Psoas muscle (tissue), 8 donors: ENCODE results near the gene BIRC7. TPM values are rescaled to one million over a fixed set of nuclear protein-coding genes. Genes with fewer than 3 reads are reported as not detected.

Experiments
- ATAC-seq, 4 donors: fragments of 200-7000 bp; cut with Tn5 transposase; one replicate each; pipeline ENCODE4 v1.9.1; 2020; ENCODE audit warnings: moderate library complexity in 3 of 4, mild to moderate bottlenecking in 2 of 4
- DNase-seq, 2 donors: peaks; one replicate each; pipeline ENCODE4 v3.0.0-alpha.2; 2020
- H3K27ac ChIP-seq: fragments of 200-600 bp; one replicate; pipeline ENCODE4 v1.8.0; 2022
- H3K27me3 ChIP-seq, 3 donors: fragments of 200-600 bp in 1 of 3; one replicate each; pipeline versions ENCODE4 v1.6.1 to v1.8.0; 2013 to 2022; ENCODE audit warnings: low read length in 2 of 3, mild to moderate bottlenecking in 2 of 3, moderate library complexity in 1 of 3; ENCODE audit not compliant: insufficient read depth in 3 of 3
- H3K36me3 ChIP-seq, 2 donors: fragments of 200-600 bp in 1 of 2; one replicate each; pipeline versions ENCODE4 v1.6.1 to v1.8.0; 2013 to 2022; ENCODE audit warnings: low read depth in 1 of 2, mild to moderate bottlenecking in 1 of 2, moderate library complexity in 1 of 2; ENCODE audit not compliant: insufficient read depth in 1 of 2
- H3K4me1 ChIP-seq: fragments of 200-600 bp; one replicate; pipeline ENCODE4 v1.8.0; 2022
- H3K4me3 ChIP-seq: fragments of 200-600 bp; one replicate; pipeline ENCODE4 v1.8.0; 2022; ENCODE audit warnings: mild to moderate bottlenecking
- H3K9me3 ChIP-seq: fragments of 200-600 bp; one replicate; pipeline ENCODE4 v1.8.0; 2022
- CTCF ChIP-seq: fragments of 200-600 bp; IDR thresholded peaks from one replicate; pipeline ENCODE4 v1.8.0; 2022; ENCODE audit warnings: antibody characterized with exemption
- WGBS, 3 donors: extraction: QIAGEN DNeasy Blood & Tissue Kit; methylation state at CpG; one replicate each; pipeline versions ENCODE4 v1.1.6 to v1.1.7; 2013; 5-methylcytosine and 5-hydroxymethylcytosine counted together
- intact Hi-C, 2 donors: fragments of 100-400 bp; cut with DNase I; formaldehyde crosslinking; loops; one replicate each; pipeline versions ENCODE4 v1.11.0 to v1.14.2; 2022
- polyA plus RNA-seq, 3 donors: library from polyadenylated mRNA; stranded (reverse); fragments of 200-250 nt; gene quantifications; one replicate each; pipeline ENCODE4 v1.2.3, GENCODE V29; 2013
- total RNA-seq, 4 donors: library from RNA; stranded (reverse); fragmentation: NEBNext Ultra II Directional in 2 of 4; extraction: Animal tissue kit (Norgen Biotek cat#: 25700) in 2 of 4; gene quantifications; one replicate each; pipeline versions ENCODE4 v1.2.1 to v1.2.4, GENCODE V29; 2021 to 2023
- donor health status: healthy with polysubstance abuse.
- donor health status: DM: no; HTN: no; CAD: no; lungs with moderate emphysema.
- donor health status: Bipolar disorder and iron deficiency.
- donor health status: healthy.
- donor health status: DM: yes; HTN: yes; CAD: no.
- donor health status: DM: no; HTN: no; CAD: no.
- donor health status: DM: no; HTN: no; CAD: no.
- donor health status: DM: yes; HTN: yes; CAD: no.

BIRC7 gene
- total and polyA plus RNA-seq, 7 donors = 0.04 TPM; not detected in 6

DNA sequence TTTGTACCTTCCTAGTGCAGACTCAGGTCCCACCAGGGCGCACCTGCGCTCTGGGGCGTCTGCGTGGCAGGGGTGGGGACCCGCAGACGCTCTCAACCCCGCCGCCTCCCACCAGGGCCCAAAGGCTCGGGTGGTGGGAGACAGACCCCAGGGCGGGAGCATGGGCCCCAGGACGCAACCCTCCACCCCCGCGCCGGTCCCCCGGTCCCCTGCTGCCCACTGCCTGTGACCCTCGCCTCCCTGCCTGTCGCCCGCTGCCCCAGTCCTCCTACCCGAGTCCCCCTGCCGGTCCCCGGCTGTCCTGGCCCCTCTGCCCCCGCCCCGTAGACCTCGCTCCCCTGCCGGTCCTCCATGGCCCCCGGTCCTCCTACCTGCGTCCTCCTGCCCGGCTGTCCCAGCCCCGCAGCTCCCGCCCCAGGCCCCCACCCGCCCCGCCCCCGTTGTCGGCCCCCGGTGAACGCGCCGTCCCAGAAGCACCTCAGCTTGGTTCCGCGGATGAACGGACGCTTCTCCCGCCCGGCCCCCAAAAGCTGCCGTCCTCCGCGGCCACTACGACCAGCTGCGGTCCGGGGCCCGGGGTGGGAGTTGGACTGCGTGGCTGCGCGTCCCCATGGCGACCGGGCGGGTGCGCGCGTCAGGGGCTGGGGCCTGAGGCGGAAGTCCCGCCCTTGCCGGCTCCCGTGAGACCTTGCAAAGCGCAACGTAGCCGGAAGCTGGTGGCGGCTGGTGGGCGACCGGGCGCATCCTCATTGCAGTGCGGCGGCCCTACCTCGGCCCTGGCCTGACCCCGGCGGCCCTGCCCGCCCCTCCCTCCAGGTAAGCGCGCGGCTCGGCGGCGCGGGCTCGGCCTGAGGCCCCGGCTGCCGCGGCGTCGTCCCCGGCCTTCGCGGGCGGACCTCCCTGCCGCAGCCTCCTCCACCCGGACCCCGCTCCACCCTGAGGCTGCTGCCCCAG is 36.7 kb downstream of the BIRC7 start, which contains the start of gene ARFGAP1:
TSS of gene ARFGAP1 (plus strand) at position 709 of the 954 bp plus-strand sequence. CDS start 2,768 bp downstream, outside the sequence.
- WGBS, 3 donors = 1 to 4% (median 2%) methylated on average over 53 to 97 of the region's 97 CpGs
- intact Hi-C loops = loop anchor here in 1 of 2 donors (5.0 kb wide), 1 partner anchor 60 kb away; no protein-coding TSS in a partner anchor

GRCh38 chr20:63273059-63273579 is 37.4 kb downstream of the BIRC7 start:
- intact Hi-C loops = loop anchor here in 1 of 2 donors (5.0 kb wide), 1 partner anchor 61 kb away; no protein-coding TSS in a partner anchor
- Histone ChIP-seq H3K27ac (peak overlapping the region; percentile 60), H3K4me1 (peaks cover 20% of the 10 kb centered on the region), H3K36me3 (peaks cover 6 to 26% of the 10 kb centered on the region in 2 donors), H3K4me3 (peak overlapping the region; percentile 86), H3K27me3 (peaks cover 0 to 18% (median 2%) of the 10 kb centered on the region in 3 donors), H3K9me3 (no peaks in the 10 kb centered on the region)
- 0 to 1% (median 0%) methylated on average over 18 to 37 of the region's 37 CpGs for WGBS, 3 donors
- DNase-seq (no peak), ATAC-seq (no peak)
- TF ChIP-seq CTCF = no peak

More for the DNA sequence above, 36.7 kb downstream of the BIRC7 start, which contains the start of gene ARFGAP1:
- peak; percentile 96 to 100 (median 98) for ATAC-seq
- TF ChIP-seq CTCF = no peak
- peaks cover 0 to 25% (median 2%) of the 10 kb centered on the region in 3 donors for H3K27me3 ChIP-seq
- H3K9me3 ChIP-seq = no peaks in the 10 kb centered on the region
- H3K4me3 ChIP-seq = peak within 1 kb of the TSS; percentile 86
- peak; percentile 93 to 96 for DNase-seq
- H3K36me3 ChIP-seq = peaks cover 6 to 19% of the 10 kb centered on the region in 2 donors
- peaks cover 20% of the 10 kb centered on the region for H3K4me1 ChIP-seq
- H3K27ac ChIP-seq = peak within 1 kb of the TSS; percentile 60

DNA sequence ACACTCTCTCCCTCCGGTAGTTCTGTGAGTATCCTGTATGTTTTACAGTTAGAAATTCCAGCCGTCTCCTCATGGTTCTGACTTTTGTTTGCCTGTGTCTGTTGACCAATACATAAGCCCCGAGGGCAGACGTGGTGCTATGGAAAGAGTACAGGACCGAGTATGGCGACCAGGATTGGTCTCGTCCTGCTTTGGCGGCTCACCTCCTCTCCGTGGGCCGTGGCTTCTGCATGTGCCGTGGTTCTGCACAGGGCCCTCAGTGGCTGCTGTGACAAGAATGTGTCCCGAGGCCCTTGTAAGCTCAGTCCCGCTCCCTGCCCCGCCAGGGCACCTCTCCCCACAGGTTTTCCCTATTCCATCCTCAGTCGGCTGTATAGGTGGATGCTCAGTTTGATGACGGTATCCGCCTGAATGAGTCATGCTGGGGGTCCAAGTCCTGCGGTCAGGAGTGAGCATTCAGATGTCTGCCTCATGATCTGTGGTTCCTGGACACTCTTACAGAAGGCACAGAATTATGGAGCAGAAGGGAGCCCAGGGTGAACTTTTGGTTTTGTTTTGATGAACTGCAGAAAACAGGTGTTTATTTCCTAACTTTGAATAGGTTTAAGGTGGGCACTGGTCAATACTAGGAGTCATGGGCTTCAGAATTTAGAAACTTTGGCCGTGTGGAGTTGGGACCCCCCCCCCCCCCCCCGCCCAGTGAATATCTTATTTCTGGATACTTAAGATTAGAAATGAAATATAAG is 38.1 kb downstream of the BIRC7 start:
- Histone ChIP-seq H3K36me3 (peaks cover 10 to 33% of the 10 kb centered on the region in 2 donors), H3K4me3 (peak overlapping the region; percentile 86), H3K27ac (no peak overlapping the region), H3K9me3 (no peaks in the 10 kb centered on the region), H3K27me3 (peaks cover 0 to 12% (median 0%) of the 10 kb centered on the region in 3 donors), H3K4me1 (peaks cover 20% of the 10 kb centered on the region)
- WGBS, 3 donors = 26 to 38% (median 28%) methylated on average over 20 of the region's 20 CpGs
- TF ChIP-seq CTCF = no peak
- intact Hi-C loops = loop anchor here in 1 of 2 donors (5.0 kb wide), 1 partner anchor 62 kb away; no protein-coding TSS in a partner anchor
- ATAC-seq = no peak
- DNase-seq = no peak

GRCh38 chr20:63274381-63275228 is 38.9 kb downstream of the BIRC7 start:
- peaks cover 10 to 41% of the 10 kb centered on the region in 2 donors for H3K36me3 ChIP-seq
- intact Hi-C loops = loop anchor here in 1 of 2 donors (5.0 kb wide), 1 partner anchor 62 kb away; no protein-coding TSS in a partner anchor

More at GRCh38 chr20:63274381-63275228, 38.9 kb downstream of the BIRC7 start:
- ATAC-seq (no peak), DNase-seq (no peak)
- 62 to 76% (median 65%) methylated on average over 17 of the region's 17 CpGs for WGBS, 3 donors
- Histone ChIP-seq H3K9me3 (no peaks in the 10 kb centered on the region), H3K27ac (no peak overlapping the region), H3K4me3 (peak overlapping the region; percentile 86), H3K4me1 (peaks cover 20% of the 10 kb centered on the region), H3K27me3 (peaks cover 0 to 4% (median 0%) of the 10 kb centered on the region in 3 donors)
- no peak for TF ChIP-seq CTCF
